ENCODE results near the gene CAPN13.

CAPN13 gene

DNA sequence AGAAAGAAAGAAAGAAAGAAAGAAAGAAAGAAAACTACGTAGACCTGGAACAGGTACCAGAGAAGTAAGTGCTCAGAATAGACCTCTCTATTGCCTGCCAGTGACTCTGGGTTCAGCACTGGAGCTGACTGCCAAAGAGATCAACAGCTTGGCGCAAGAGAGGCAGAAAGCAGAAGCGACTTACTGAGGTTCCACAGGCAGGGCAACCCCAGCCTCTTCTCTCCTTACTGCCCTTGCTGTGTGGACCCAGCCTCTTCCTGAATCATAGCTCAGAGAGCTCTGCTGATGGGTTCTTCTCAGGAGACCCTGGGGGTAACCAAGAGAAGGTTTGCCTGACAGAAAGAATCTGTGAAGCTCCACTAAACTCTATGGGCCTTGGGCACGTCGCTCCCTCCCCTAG is 7.1 kb downstream of the CAPN13 start:
- no peak for DNase-seq (ENCODE audit: low read depth)
- H3K4me3 ChIP-seq (ENCODE audit: low read depth, low read length): no peak overlapping the region
- TF ChIP-seq, protein P1, sequence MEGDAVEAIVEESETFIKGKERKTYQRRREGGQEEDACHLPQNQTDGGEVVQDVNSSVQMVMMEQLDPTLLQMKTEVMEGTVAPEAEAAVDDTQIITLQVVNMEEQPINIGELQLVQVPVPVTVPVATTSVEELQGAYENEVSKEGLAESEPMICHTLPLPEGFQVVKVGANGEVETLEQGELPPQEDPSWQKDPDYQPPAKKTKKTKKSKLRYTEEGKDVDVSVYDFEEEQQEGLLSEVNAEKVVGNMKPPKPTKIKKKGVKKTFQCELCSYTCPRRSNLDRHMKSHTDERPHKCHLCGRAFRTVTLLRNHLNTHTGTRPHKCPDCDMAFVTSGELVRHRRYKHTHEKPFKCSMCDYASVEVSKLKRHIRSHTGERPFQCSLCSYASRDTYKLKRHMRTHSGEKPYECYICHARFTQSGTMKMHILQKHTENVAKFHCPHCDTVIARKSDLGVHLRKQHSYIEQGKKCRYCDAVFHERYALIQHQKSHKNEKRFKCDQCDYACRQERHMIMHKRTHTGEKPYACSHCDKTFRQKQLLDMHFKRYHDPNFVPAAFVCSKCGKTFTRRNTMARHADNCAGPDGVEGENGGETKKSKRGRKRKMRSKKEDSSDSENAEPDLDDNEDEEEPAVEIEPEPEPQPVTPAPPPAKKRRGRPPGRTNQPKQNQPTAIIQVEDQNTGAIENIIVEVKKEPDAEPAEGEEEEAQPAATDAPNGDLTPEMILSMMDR (conservative IDR thresholded peaks at IDR 0.05; ENCODE audit: low read depth, low read length): no peak

DNA sequence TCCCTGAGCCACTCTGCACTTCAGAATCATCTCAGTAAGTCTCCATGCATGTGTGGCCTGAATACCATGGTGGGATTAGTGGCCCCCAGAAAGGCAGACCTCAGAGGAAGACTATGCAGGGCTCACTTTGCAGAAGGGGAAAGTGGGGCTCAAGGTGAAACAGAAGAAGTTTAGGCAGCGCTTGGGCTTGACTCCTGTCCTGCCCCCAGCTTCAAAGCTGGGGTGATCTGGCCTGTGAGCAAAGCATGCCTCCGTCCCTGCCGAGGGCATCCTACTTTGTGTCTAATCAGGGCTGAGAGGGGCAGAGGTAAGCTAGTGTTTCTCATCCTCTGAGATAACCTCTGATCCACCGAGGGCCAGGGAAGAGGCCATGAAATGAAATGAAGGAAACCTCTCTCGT is 7.9 kb downstream of the CAPN13 start:
- no peak overlapping the region for H3K4me3 ChIP-seq (ENCODE audit: low read depth, low read length)
- TF ChIP-seq, protein P1 (conservative IDR thresholded peaks at IDR 0.05; ENCODE audit: low read depth, low read length): no peak
- DNase-seq (ENCODE audit: low read depth): no peak

DNA sequence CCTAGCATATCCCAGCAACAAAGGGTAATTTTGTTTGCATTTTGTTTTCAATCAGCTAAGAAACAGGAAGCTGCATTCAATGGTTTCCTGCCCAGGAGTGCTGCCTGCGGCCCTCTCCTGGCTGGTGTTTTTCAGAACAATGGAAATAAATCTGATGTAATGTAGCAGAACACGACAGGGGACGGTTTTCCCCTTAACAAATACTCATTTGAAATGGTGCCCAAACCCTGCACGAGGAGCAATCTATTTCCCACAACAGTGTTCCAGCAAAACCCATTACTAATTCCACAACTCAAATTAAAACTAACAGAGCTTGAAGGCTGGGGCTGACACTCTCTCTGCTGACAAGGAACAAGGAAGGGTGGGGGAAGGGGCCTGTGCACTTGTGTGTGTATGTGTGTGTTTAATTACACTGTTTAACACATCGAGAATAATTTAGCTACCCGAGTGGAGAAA is 8.7 kb downstream of the CAPN13 start:
- TF ChIP-seq, protein P1 (conservative IDR thresholded peaks at IDR 0.05; ENCODE audit: low read depth, low read length): no peak
- DNase-seq (ENCODE audit: low read depth): no peak
- H3K4me3 ChIP-seq (ENCODE audit: low read depth, low read length): no peak overlapping the region

DNA sequence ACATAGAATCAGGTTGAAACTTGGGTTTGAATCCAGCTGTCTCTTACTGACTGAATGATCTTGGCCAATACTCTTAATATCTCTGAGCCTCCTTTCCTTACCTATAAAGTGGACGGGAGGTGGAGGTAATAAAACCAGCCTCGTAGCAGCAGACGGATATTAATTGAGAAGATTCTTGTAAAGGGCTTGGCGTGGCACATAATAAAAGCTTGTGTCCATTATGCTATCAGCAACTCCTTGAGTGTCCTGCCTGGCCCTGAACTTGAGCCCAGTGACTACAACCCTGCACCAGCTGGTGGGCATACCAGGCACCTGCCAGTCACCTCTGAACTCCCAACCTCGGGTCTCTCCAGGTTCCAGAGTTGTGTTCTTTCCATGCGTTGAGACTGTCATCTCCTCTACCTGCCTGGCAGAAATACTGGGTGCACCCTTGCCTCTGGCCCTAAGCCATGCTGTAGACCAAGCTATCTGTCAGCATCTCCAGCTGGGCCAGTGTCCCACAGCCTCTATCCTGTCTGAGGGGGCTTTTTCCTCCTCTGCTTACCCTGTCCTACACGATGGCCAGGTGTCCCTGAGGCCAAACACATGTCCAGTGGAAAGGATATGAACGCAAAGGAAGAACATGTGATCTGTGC is 9.7 kb downstream of the CAPN13 start:
- no peak for DNase-seq (ENCODE audit: low read depth)
- no peak overlapping the region for H3K4me3 ChIP-seq (ENCODE audit: low read depth, low read length)
- TF ChIP-seq, protein P1 (conservative IDR thresholded peaks at IDR 0.05; ENCODE audit: low read depth, low read length): no peak

DNA sequence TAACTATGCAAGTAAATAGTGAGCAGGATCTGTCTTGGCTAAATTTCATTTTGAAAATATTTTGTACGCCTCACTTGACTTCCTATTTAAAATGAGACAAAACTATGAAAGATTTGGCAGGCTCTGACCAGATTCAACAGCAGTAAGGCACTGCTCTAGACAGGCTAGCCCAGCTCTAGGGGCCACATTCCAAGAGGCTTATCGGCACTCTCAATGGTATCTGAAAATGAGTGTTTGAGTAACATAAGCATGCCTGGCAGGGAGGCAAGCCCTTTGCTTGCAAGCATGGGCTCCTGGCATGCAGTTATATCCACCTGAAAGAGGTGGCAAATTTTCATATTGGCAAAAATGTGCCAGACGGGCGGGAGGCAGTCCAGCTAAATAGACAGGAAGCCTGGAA is 10.5 kb downstream of the CAPN13 start:
- DNase-seq (ENCODE audit: low read depth): no peak
- no peak overlapping the region for H3K4me3 ChIP-seq (ENCODE audit: low read depth, low read length)
- TF ChIP-seq, protein P1 (conservative IDR thresholded peaks at IDR 0.05; ENCODE audit: low read depth, low read length): no peak

DNA sequence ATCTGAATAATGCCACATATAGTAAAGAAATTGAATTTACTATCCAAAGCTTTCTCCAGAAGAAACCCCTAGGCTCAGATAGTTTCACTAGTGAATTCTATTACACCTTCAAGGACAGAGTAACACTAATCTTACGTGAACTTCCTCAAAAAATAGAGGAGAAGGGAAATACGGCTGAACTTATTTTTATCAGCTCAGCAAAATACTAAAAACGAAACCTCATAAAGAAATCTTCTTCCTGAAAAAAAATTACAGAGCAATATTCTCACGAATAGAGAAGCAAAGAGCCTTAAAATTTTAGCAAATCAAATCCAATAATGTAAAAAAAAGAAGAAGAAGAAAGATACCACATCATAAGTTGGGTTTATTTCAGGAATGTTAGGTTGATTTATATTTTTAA is 14.7 kb downstream of the CAPN13 start:
- no peak for DNase-seq (ENCODE audit: low read depth)
- no peak overlapping the region for H3K4me3 ChIP-seq (ENCODE audit: low read depth, low read length)
- TF ChIP-seq, protein P1 (conservative IDR thresholded peaks at IDR 0.05; ENCODE audit: low read depth, low read length): no peak

DNA sequence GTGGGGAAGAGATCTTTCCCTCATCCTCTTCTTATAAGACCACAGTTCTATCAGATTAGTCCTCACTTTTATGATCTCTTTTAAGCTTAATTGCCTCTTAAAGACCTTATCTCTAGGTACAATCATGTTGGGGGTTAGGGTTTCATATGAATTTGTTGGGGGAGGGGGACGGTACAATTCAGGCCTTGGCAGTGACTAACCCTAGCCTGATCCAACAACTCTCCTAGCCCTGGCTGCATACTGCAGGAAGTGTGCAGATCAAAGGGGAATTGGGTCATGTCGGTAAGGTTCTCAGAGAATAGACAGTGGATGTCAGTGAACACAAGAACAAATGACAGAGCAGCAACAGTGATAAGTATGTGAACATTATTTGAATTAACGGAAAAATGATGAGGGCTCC is 16.4 kb downstream of the CAPN13 start:
- DNase-seq (ENCODE audit: low read depth): no peak
- TF ChIP-seq, protein P1 (conservative IDR thresholded peaks at IDR 0.05; ENCODE audit: low read depth, low read length): no peak
- H3K4me3 ChIP-seq (ENCODE audit: low read depth, low read length): no peak overlapping the region

Data from choroid plexus epithelial cell (primary cell).